HepG2 (cell line): Measurements from ENCODE around the gene JAG1. TPM values are rescaled to one million over a fixed set of nuclear protein-coding genes. Genes with fewer than 3 reads are reported as not detected.

Experiments used
- ATF5 ChIP-seq: sonication (generic); formaldehyde crosslinking; IDR thresholded peaks from 2 replicates; pipeline ENCODE4 v1.4.0; 2020; ENCODE audit warnings: mild to moderate bottlenecking, low read depth, missing genetic modification reagents
- BRCA1 ChIP-seq: sonication (generic); formaldehyde crosslinking; IDR thresholded peaks from 2 replicates; pipeline ENCODE4 v1.4.0; 2020; ENCODE audit warnings: missing genetic modification reagents
- IRF9 ChIP-seq: sonication (generic); formaldehyde crosslinking; IDR thresholded peaks from 2 replicates; pipeline ENCODE4 v1.8.0; 2022; ENCODE audit warnings: missing genetic modification reagents, mild to moderate bottlenecking, borderline replicate concordance
- PBX3 ChIP-seq: sonication (generic); formaldehyde crosslinking; IDR thresholded peaks from 2 replicates; pipeline ENCODE4 v1.8.1; 2023; ENCODE audit warnings: missing genetic modification reagents, inconsistent platforms, borderline replicate concordance
- PHB2 ChIP-seq: fragments of 450-650 bp; IDR thresholded peaks from 2 replicates; pipeline ENCODE4 v1.6.1; 2018; ENCODE audit not compliant: partially characterized antibody
- SMARCE1 ChIP-seq: fragments of 450-650 bp; IDR thresholded peaks from 2 replicates; pipeline ENCODE4 v1.6.1; 2017; ENCODE audit warnings: borderline replicate concordance
- THYN1 ChIP-seq: sonication (generic); formaldehyde crosslinking; IDR thresholded peaks from 2 replicates; pipeline ENCODE4 v1.8.1; 2023; ENCODE audit warnings: low read depth, mild to moderate bottlenecking, moderate library complexity, missing genetic modification reagents, borderline replicate concordance
- TOE1 ChIP-seq: sonication (generic); formaldehyde crosslinking; IDR thresholded peaks from 2 replicates; pipeline ENCODE4 v1.4.0; 2020; ENCODE audit warnings: mild to moderate bottlenecking, missing genetic modification reagents
- ZNF138 ChIP-seq: sonication (generic); formaldehyde crosslinking; IDR thresholded peaks from 2 replicates; pipeline ENCODE4 v1.5.0; 2020; ENCODE audit warnings: mild to moderate bottlenecking, low read depth, missing genetic modification reagents
- ZNF143 ChIP-seq: sonication (generic); formaldehyde crosslinking; IDR thresholded peaks from 2 replicates; pipeline ENCODE4 v1.4.0; 2020; ENCODE audit warnings: missing genetic modification reagents
- ZNF225 ChIP-seq: sonication (generic); formaldehyde crosslinking; IDR thresholded peaks from 2 replicates; pipeline ENCODE4 v1.4.0; 2020; ENCODE audit warnings: mild to moderate bottlenecking, missing genetic modification reagents
- ZNF337 ChIP-seq: sonication (generic); formaldehyde crosslinking; IDR thresholded peaks from 2 replicates; pipeline ENCODE4 v1.5.1; 2020; ENCODE audit warnings: missing genetic modification reagents, low read depth, mild to moderate bottlenecking, borderline replicate concordance
- ZNF770 ChIP-seq: sonication (generic); formaldehyde crosslinking; IDR thresholded peaks from 2 replicates; pipeline ENCODE4 v1.5.0; 2020; ENCODE audit warnings: mild to moderate bottlenecking, missing genetic modification reagents
- ZNF841 ChIP-seq: sonication (generic); formaldehyde crosslinking; IDR thresholded peaks from 2 replicates; pipeline ENCODE4 v1.8.1; 2023; ENCODE audit warnings: missing genetic modification reagents, borderline replicate concordance
- polyA plus RNA-seq, 8 experiments: library from polyadenylated mRNA; depleted of rRNA in 3 of 8; stranded (reverse) in 7 of 8; unstranded in 1 of 8; fragments of >200 nt; fragmentation: Illumina TruSeq in 4 of 8; extraction: Trizol in 4 of 8; gene quantifications; 2 replicates each; pipeline versions ENCODE4 v1.2.1 to v1.2.3, GENCODE V29; 2011 to 2016; ENCODE audit warnings: low read depth in 4 of 8, missing spikeins in 1 of 8, mixed read lengths in 1 of 8; ENCODE audit not compliant: insufficient read depth in 1 of 8
- total RNA-seq, 5 experiments: library from RNA; depleted of rRNA; stranded (reverse); fragments of >200 nt; fragmentation: Illumina TruSeq; extraction: Trizol; gene quantifications; 2 replicates each; pipeline ENCODE4 v1.2.3, GENCODE V29; 2016; ENCODE audit warnings: low read depth in 1 of 5
- TF ChIP-seq, protein P1 (sequence below): IDR thresholded peaks from 2 replicates; pipeline ENCODE4 v1.6.1; 2016; ENCODE audit warnings: low read depth, control low read depth
- TF ChIP-seq, protein P2 (sequence below): IDR thresholded peaks from 2 replicates; pipeline ENCODE4 v1.6.1; 2012; ENCODE audit warnings: inconsistent platforms
- TF ChIP-seq, protein P3 (sequence below): sonication (generic); formaldehyde crosslinking; IDR thresholded peaks from 2 replicates; pipeline ENCODE4 v1.5.0; 2020; ENCODE audit warnings: missing genetic modification reagents

JAG1 gene
- total and polyA plus RNA-seq, 2 of the 13 experiments (the other 11 are each of a cell fraction or from before 2014, with no cell fraction given), result 47.1 to 56.3 TPM

- 0 out of 2 replicates have a peak, but pooled peaks have one; percentile 43 for TF ChIP-seq ATF5 (CRISPR knock-in tag)
- no peak for TF ChIP-seq PBX3 (CRISPR knock-in tag)
- TF ChIP-seq ZNF337, result 0 out of 2 replicates have a peak, but pooled peaks have one; percentile 63
- no peak for TF ChIP-seq ZNF770 (CRISPR knock-in tag)
- TF ChIP-seq, protein P1, sequence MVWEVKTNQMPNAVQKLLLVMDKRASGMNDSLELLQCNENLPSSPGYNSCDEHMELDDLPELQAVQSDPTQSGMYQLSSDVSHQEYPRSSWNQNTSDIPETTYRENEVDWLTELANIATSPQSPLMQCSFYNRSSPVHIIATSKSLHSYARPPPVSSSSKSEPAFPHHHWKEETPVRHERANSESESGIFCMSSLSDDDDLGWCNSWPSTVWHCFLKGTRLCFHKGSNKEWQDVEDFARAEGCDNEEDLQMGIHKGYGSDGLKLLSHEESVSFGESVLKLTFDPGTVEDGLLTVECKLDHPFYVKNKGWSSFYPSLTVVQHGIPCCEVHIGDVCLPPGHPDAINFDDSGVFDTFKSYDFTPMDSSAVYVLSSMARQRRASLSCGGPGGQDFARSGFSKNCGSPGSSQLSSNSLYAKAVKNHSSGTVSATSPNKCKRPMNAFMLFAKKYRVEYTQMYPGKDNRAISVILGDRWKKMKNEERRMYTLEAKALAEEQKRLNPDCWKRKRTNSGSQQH (CRISPR knock-in tag), result peak; percentile 94; the same call in 1 of the 2 replicates
- TF ChIP-seq, protein P2, sequence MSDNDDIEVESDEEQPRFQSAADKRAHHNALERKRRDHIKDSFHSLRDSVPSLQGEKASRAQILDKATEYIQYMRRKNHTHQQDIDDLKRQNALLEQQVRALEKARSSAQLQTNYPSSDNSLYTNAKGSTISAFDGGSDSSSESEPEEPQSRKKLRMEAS, result peak; percentile 96
- 0 out of 2 replicates have a peak, but pooled peaks have one; percentile 8 for TF ChIP-seq ZNF143 (CRISPR knock-in tag)
- no peak for TF ChIP-seq PHB2
- TF ChIP-seq THYN1 (CRISPR knock-in tag), result no peak
- TF ChIP-seq, protein P3, sequence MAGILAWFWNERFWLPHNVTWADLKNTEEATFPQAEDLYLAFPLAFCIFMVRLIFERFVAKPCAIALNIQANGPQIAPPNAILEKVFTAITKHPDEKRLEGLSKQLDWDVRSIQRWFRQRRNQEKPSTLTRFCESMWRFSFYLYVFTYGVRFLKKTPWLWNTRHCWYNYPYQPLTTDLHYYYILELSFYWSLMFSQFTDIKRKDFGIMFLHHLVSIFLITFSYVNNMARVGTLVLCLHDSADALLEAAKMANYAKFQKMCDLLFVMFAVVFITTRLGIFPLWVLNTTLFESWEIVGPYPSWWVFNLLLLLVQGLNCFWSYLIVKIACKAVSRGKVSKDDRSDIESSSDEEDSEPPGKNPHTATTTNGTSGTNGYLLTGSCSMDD (CRISPR knock-in tag), result no peak
- peak; percentile 87; the same call in 1 of the 2 replicates for TF ChIP-seq IRF9 (CRISPR knock-in tag)
- no peak for TF ChIP-seq ZNF841 (CRISPR knock-in tag)
- TF ChIP-seq BRCA1 (CRISPR knock-in tag), result 0 out of 2 replicates have a peak, but pooled peaks have one; percentile 48
- TF ChIP-seq SMARCE1, result no peak
- no peak for TF ChIP-seq TOE1 (CRISPR knock-in tag)
- no peak for TF ChIP-seq ZNF225 (CRISPR knock-in tag)
- no peak for TF ChIP-seq ZNF138 (CRISPR knock-in tag)
Observed at GRCh38 chr20:10603971-10604864, 69.6 kb downstream of the JAG1 start (continued).
